GM19395 (cell line): ENCODE measurements around the gene ZNF880.
"Not testable (repeated sequence)": the region's sequence is repeated elsewhere in the genome, so short reads cannot be mapped to it uniquely, and the experiment has no call there.

ENCODE experiments used
- ATAC-seq: cut with Tn5 transposase; IDR thresholded peaks from one replicate; pipeline ENCODE4 v1.9.1; 2021; ENCODE audit warnings: mild to moderate bottlenecking, moderate library complexity; ENCODE audit not compliant: unreplicated experiment

Gene ZNF880

GRCh38 chr19:52369559-52370340, at the start of gene ZNF880:
ZNF880 (plus strand) TSS chr19:52369923; CDS start chr19:52369966, 43 bp downstream.
- peak; percentile 82 for ATAC-seq

GRCh38 chr19:52322429-52322828, 47.3 kb upstream of the ZNF880 start:
- no peak for ATAC-seq

- no peak for ATAC-seq
Measured at GRCh38 chr19:52331757-52332156, 38.0 kb upstream of the ZNF880 start.

- peak; percentile 34 for ATAC-seq
Measured at GRCh38 chr19:52335768-52336116, 34.0 kb upstream of the ZNF880 start.

- ATAC-seq = peak; percentile 69
Measured at GRCh38 chr19:52336117-52336790, 33.5 kb upstream of the ZNF880 start, which contains the start of gene ZNF610. ZNF610 (plus strand) TSS chr19:52336243; CDS start chr19:52349173, 12,930 bp downstream.

GRCh38 chr19:52336791-52337381, 32.8 kb upstream of the ZNF880 start:
- ATAC-seq = no peak

GRCh38 chr19:52339022-52339421, 30.7 kb upstream of the ZNF880 start:
- ATAC-seq = not testable (repeated sequence)

GRCh38 chr19:52343548-52343947, 26.2 kb upstream of the ZNF880 start:
- ATAC-seq = no peak

GRCh38 chr19:52345162-52345561, 24.6 kb upstream of the ZNF880 start:
- ATAC-seq = no peak

- no peak for ATAC-seq
Measured at GRCh38 chr19:52351512-52351911, 18.2 kb upstream of the ZNF880 start.

- ATAC-seq = no peak
Measured at GRCh38 chr19:52366414-52366824, 3.3 kb upstream of the ZNF880 start.

GRCh38 chr19:52370341-52370710, 603 bp downstream of the ZNF880 start:
- no peak for ATAC-seq

GRCh38 chr19:52391135-52391534, 21.4 kb downstream of the ZNF880 start:
- no peak for ATAC-seq

- ATAC-seq = peak; percentile 80
Measured at GRCh38 chr19:52397310-52398080, 27.8 kb downstream of the ZNF880 start, which contains the start of gene ZNF528. ZNF528 (plus strand) TSS chr19:52397849; CDS start chr19:52402014, 4,165 bp downstream.

- ATAC-seq = peak; percentile 25
Measured at GRCh38 chr19:52398081-52398441, 28.3 kb downstream of the ZNF880 start.

GRCh38 chr19:52410276-52410675, 40.6 kb downstream of the ZNF880 start:
- no peak for ATAC-seq

- no peak for ATAC-seq
Measured at GRCh38 chr19:52415711-52416110, 46.0 kb downstream of the ZNF880 start.

- ATAC-seq = no peak
Measured at GRCh38 chr19:52428937-52429336, 59.2 kb downstream of the ZNF880 start, which contains the start of gene ZNF534. ZNF534 (plus strand) TSS chr19:52429148; CDS start chr19:52431475, 2,327 bp downstream.
